ENCODE data around the gene ABCF3. TPM values are rescaled to one million over a fixed set of nuclear protein-coding genes. Genes with fewer than 3 reads are reported as not detected.

Gene ABCF3
- total RNA-seq, 1 experiment from 2014 or later, result 63.6 TPM

DNA sequence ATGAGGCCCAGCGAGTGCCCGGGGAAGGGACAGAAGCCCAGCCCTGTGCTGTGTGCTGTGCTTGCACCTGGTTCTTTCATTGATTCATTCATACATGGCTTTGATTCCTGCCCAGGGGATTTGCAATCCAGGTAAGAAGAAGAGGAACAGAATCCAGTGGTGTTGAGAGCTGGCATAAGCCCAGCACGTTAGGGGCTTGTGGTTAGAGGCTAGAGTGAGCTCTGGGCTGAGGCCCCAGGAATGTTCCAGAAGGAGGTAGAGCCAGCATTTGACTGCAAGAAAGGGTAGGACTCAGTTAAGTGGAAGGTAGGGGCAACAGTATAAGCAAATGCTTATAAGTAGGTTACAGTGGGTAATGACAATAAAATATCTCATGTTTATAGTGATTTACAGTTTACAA is 45.7 kb downstream of the ABCF3 start (continued):
- TF ChIP-seq, protein P1, sequence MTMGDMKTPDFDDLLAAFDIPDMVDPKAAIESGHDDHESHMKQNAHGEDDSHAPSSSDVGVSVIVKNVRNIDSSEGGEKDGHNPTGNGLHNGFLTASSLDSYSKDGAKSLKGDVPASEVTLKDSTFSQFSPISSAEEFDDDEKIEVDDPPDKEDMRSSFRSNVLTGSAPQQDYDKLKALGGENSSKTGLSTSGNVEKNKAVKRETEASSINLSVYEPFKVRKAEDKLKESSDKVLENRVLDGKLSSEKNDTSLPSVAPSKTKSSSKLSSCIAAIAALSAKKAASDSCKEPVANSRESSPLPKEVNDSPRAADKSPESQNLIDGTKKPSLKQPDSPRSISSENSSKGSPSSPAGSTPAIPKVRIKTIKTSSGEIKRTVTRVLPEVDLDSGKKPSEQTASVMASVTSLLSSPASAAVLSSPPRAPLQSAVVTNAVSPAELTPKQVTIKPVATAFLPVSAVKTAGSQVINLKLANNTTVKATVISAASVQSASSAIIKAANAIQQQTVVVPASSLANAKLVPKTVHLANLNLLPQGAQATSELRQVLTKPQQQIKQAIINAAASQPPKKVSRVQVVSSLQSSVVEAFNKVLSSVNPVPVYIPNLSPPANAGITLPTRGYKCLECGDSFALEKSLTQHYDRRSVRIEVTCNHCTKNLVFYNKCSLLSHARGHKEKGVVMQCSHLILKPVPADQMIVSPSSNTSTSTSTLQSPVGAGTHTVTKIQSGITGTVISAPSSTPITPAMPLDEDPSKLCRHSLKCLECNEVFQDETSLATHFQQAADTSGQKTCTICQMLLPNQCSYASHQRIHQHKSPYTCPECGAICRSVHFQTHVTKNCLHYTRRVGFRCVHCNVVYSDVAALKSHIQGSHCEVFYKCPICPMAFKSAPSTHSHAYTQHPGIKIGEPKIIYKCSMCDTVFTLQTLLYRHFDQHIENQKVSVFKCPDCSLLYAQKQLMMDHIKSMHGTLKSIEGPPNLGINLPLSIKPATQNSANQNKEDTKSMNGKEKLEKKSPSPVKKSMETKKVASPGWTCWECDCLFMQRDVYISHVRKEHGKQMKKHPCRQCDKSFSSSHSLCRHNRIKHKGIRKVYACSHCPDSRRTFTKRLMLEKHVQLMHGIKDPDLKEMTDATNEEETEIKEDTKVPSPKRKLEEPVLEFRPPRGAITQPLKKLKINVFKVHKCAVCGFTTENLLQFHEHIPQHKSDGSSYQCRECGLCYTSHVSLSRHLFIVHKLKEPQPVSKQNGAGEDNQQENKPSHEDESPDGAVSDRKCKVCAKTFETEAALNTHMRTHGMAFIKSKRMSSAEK (CRISPR knock-in tag; IDR thresholded peaks at IDR 0.05; ENCODE audit: borderline replicate concordance), result no peak
- TF ChIP-seq, protein P2, sequence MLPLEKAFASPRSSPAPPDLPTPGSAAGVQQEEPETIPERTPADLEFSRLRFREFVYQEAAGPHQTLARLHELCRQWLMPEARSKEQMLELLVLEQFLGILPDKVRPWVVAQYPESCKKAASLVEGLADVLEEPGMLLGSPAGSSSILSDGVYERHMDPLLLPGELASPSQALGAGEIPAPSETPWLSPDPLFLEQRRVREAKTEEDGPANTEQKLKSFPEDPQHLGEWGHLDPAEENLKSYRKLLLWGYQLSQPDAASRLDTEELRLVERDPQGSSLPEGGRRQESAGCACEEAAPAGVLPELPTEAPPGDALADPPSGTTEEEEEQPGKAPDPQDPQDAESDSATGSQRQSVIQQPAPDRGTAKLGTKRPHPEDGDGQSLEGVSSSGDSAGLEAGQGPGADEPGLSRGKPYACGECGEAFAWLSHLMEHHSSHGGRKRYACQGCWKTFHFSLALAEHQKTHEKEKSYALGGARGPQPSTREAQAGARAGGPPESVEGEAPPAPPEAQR (CRISPR knock-in tag; IDR thresholded peaks at IDR 0.05), result no peak

DNA sequence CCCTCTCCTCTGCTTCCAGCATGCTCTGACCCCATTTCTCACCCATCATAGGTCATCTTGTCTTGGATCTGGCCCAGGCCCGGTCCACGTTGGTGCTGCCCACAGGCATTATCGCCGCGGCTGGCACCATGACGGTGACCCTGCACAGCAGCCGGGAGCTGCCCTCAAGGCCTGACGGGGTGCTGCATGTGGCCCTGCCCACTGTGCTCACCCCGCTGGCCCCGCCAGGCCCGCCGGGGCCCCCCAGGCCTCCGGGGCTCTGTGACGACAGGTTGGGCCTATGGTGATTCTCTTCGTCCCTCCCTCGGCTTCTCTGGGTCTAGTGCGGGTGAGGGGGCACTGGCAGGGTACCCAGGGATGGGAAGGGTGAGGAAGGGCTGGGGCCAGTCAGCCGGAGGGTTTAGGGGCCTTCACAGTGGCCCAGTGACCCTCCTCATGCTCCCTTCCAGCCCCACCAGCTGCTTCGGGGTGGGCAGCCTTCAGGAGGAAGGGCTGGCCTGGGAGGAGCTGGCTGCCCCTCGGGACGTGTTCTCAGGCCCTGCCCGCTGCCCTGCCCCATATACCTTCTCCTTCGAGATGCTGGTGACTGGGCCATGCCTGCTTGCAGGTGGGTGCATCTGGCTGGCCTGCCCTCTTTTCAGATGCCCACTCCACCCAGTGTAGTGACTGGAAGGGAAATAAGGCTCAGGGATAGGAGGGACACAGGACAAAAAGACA is 47.3 kb downstream of the ABCF3 start:
- ChIA-PET POLR2A (no interaction called here), CTCF (interaction anchor here (1.0 kb wide), 1 partner anchor 56 kb away, joined by 3 read pairs; no protein-coding TSS in a partner anchor)
- H3K27me3 Mint-ChIP-seq (ENCODE audit: low read depth), result peaks cover 53% of the 10 kb centered on the region
- H3K27ac Mint-ChIP-seq, result no peak overlapping the region
- no peak for DNase-seq (ENCODE audit: low spot score)
- no peaks in the 10 kb centered on the region for H3K36me3 Mint-ChIP-seq
- H3K4me3 Mint-ChIP-seq, result no peak overlapping the region
- ATAC-seq, result no peak
- peaks cover 8% of the 10 kb centered on the region; the same call in 1 of the 2 replicates for H3K4me1 Mint-ChIP-seq
- TF ChIP-seq ZBTB21 (CRISPR knock-in tag; IDR thresholded peaks at IDR 0.05; ENCODE audit: borderline replicate concordance), result no peak
- TF ChIP-seq GTF2I (CRISPR knock-in tag; conservative IDR thresholded peaks at IDR 0.05), result no peak
- TF ChIP-seq, protein P3, sequence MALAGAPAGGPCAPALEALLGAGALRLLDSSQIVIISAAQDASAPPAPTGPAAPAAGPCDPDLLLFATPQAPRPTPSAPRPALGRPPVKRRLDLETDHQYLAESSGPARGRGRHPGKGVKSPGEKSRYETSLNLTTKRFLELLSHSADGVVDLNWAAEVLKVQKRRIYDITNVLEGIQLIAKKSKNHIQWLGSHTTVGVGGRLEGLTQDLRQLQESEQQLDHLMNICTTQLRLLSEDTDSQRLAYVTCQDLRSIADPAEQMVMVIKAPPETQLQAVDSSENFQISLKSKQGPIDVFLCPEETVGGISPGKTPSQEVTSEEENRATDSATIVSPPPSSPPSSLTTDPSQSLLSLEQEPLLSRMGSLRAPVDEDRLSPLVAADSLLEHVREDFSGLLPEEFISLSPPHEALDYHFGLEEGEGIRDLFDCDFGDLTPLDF (CRISPR knock-in tag; IDR thresholded peaks at IDR 0.05), result no peak
- no peak for TF ChIP-seq SMAD3 (CRISPR knock-in tag; IDR thresholded peaks at IDR 0.05; ENCODE audit: borderline replicate concordance)
- no peak for TF ChIP-seq CREB1 (CRISPR knock-in tag; IDR thresholded peaks at IDR 0.05)
- TF ChIP-seq, protein P4, sequence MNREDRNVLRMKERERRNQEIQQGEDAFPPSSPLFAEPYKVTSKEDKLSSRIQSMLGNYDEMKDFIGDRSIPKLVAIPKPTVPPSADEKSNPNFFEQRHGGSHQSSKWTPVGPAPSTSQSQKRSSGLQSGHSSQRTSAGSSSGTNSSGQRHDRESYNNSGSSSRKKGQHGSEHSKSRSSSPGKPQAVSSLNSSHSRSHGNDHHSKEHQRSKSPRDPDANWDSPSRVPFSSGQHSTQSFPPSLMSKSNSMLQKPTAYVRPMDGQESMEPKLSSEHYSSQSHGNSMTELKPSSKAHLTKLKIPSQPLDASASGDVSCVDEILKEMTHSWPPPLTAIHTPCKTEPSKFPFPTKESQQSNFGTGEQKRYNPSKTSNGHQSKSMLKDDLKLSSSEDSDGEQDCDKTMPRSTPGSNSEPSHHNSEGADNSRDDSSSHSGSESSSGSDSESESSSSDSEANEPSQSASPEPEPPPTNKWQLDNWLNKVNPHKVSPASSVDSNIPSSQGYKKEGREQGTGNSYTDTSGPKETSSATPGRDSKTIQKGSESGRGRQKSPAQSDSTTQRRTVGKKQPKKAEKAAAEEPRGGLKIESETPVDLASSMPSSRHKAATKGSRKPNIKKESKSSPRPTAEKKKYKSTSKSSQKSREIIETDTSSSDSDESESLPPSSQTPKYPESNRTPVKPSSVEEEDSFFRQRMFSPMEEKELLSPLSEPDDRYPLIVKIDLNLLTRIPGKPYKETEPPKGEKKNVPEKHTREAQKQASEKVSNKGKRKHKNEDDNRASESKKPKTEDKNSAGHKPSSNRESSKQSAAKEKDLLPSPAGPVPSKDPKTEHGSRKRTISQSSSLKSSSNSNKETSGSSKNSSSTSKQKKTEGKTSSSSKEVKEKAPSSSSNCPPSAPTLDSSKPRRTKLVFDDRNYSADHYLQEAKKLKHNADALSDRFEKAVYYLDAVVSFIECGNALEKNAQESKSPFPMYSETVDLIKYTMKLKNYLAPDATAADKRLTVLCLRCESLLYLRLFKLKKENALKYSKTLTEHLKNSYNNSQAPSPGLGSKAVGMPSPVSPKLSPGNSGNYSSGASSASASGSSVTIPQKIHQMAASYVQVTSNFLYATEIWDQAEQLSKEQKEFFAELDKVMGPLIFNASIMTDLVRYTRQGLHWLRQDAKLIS (CRISPR knock-in tag; IDR thresholded peaks at IDR 0.05; ENCODE audit: borderline replicate concordance), result no peak
- no peak for TF ChIP-seq MXD4 (CRISPR knock-in tag; IDR thresholded peaks at IDR 0.05; ENCODE audit: borderline replicate concordance)
- no peak for TF ChIP-seq HMGA2 (CRISPR knock-in tag; IDR thresholded peaks at IDR 0.05)
- no peak for TF ChIP-seq TEAD4 (CRISPR knock-in tag; IDR thresholded peaks at IDR 0.05)
- TF ChIP-seq ETV6 (CRISPR knock-in tag; IDR thresholded peaks at IDR 0.05), result no peak
- TF ChIP-seq ATF1 (CRISPR knock-in tag; IDR thresholded peaks at IDR 0.05), result no peak
- TF ChIP-seq, protein P5, sequence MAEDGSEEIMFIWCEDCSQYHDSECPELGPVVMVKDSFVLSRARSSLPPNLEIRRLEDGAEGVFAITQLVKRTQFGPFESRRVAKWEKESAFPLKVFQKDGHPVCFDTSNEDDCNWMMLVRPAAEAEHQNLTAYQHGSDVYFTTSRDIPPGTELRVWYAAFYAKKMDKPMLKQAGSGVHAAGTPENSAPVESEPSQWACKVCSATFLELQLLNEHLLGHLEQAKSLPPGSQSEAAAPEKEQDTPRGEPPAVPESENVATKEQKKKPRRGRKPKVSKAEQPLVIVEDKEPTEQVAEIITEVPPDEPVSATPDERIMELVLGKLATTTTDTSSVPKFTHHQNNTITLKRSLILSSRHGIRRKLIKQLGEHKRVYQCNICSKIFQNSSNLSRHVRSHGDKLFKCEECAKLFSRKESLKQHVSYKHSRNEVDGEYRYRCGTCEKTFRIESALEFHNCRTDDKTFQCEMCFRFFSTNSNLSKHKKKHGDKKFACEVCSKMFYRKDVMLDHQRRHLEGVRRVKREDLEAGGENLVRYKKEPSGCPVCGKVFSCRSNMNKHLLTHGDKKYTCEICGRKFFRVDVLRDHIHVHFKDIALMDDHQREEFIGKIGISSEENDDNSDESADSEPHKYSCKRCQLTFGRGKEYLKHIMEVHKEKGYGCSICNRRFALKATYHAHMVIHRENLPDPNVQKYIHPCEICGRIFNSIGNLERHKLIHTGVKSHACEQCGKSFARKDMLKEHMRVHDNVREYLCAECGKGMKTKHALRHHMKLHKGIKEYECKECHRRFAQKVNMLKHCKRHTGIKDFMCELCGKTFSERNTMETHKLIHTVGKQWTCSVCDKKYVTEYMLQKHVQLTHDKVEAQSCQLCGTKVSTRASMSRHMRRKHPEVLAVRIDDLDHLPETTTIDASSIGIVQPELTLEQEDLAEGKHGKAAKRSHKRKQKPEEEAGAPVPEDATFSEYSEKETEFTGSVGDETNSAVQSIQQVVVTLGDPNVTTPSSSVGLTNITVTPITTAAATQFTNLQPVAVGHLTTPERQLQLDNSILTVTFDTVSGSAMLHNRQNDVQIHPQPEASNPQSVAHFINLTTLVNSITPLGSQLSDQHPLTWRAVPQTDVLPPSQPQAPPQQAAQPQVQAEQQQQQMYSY (CRISPR knock-in tag; IDR thresholded peaks at IDR 0.05), result no peak
- no peak for TF ChIP-seq MYBL2 (CRISPR knock-in tag; IDR thresholded peaks at IDR 0.05)
- TF ChIP-seq, protein P6, sequence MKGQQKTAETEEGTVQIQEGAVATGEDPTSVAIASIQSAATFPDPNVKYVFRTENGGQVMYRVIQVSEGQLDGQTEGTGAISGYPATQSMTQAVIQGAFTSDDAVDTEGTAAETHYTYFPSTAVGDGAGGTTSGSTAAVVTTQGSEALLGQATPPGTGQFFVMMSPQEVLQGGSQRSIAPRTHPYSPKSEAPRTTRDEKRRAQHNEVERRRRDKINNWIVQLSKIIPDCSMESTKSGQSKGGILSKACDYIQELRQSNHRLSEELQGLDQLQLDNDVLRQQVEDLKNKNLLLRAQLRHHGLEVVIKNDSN (CRISPR knock-in tag; IDR thresholded peaks at IDR 0.05), result no peak
- TF ChIP-seq ZNF423 (CRISPR knock-in tag; IDR thresholded peaks at IDR 0.05), result no peak
- no peaks in the 10 kb centered on the region for H3K9me3 Mint-ChIP-seq

All from WTC11 (cell line).